NCI-H446 treated with DMSO at 0.1 percent for 48 hours (cell line): ENCODE data around the gene ITGB5.

Experiments used
- DNase-seq: peaks from one replicate; lab custom pipeline; 2025; lab: John Stamatoyannopoulos, UW

The ITGB5 gene, protein sequence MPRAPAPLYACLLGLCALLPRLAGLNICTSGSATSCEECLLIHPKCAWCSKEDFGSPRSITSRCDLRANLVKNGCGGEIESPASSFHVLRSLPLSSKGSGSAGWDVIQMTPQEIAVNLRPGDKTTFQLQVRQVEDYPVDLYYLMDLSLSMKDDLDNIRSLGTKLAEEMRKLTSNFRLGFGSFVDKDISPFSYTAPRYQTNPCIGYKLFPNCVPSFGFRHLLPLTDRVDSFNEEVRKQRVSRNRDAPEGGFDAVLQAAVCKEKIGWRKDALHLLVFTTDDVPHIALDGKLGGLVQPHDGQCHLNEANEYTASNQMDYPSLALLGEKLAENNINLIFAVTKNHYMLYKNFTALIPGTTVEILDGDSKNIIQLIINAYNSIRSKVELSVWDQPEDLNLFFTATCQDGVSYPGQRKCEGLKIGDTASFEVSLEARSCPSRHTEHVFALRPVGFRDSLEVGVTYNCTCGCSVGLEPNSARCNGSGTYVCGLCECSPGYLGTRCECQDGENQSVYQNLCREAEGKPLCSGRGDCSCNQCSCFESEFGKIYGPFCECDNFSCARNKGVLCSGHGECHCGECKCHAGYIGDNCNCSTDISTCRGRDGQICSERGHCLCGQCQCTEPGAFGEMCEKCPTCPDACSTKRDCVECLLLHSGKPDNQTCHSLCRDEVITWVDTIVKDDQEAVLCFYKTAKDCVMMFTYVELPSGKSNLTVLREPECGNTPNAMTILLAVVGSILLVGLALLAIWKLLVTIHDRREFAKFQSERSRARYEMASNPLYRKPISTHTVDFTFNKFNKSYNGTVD

DNA sequence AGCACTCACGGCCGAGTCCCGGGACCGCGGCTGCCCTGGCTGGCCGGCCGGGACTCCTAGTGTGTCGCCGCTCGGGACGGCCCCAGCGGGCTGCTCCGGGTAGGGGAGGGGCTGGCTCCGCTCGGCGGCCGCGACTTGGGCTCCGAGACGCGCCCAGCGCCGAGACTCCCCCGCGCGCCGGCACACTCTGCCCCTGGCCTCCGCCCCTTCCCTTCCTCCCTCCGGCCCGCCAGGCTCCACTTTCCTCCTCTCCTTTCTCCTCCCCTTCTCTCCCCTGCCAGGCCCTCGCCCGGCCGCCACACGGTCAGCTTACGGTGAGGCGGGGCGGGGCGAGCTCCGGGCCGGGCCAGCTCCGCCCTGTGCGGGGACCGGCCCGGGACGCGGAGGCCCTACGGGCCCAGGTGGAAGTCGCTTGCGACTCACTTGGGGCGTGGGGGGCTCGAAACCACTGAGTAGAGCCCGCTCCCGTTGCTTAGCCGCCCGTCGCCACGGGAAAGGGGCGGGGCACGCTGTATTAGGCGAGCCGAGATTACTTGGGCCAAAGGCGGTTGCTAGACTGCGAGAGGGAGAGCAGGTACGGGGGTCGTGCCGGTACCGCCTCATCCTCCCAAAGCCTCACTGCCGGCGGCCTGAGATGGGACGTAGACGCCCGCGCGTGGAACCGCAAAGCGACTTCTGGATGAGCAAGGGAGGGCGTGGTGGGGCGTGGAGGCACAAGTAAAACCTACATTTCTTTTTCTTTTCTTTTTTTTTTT is at the start of gene ITGB5:
Gene ITGB5, minus strand, starts transcription at position 189 of the 755 bp plus-strand sequence. CDS start 365 bp downstream, outside the sequence.
- DNase-seq, result no peak

DNA sequence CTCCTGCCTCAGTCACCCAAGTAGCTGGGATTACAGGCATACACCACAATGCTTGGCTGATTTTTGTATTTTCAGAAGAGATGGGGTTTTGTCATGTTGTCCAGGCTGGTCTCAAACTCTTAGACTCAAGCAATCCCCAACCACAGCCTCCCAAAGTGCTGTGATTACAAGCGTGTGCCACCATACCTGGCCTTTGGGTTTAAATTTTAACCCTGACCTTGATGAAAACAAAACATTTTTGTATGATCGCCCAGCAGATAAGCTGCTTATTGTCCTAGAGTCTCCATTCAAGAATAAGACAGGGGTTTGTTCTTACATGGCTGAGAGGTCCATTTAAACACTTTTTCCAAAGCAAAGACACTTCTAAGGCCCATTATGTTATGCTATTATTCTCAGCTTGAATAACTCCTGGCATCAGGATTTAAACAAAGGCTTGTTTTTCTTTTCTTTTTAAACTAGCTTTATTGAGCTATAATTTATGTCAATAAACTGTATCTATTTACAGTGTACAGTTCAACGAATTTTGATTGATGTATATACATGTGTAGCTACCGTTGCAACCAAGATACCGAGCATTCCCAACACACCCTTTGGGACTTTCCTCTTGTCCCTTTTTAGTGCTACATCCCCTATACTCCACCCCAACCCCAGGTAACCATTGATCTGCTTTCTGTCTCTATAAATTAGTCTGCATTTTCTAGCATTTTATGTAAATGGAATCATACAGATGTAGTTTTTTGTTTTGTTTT is 48.8 kb upstream of the ITGB5 start:
- DNase-seq, result no peak

DNA sequence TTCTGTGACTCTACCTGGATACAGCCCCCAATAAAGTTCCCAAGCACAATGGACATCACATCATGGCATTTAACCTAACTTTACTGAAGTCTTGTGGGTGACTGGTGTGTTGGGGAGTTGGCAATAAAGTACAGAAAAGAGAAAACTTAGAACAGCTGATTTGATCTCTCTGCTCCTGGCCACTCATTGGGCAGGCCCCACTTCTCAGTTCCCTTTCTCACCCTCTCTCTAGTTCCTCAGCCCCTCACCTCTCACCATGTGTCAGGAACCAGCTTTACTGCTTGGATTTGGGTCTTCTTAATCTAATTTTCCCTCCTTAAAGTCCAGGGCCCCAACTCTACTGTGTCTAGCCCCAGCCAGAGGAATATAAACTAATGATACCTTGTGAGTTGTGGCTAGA is 48.1 kb upstream of the ITGB5 start:
- DNase-seq, result no peak

DNA sequence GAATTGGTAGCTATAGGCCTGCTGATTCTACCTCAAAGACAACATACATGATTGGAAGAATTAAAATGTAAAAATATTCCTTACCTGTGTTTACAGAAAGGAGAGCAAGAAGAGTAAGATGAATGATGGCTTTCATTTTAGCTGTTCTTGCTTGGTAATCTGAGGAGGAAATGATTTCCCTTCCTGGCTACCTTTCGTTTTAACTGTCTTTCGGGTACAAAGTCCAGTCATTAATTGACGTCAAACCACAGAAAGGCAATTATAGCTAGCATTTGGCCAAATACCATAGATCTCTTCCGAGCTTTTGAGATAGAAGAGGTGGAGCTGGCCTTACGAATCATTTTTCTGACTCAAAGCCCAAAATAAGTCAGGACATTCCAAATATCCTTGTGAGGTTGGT is 47.4 kb upstream of the ITGB5 start, which contains the start of gene MUC13:
Gene MUC13, minus strand, starts transcription at position 175 of the 400 bp plus-strand sequence. Its CDS starts 39 bp downstream, at position 136.
- no peak for DNase-seq

DNA sequence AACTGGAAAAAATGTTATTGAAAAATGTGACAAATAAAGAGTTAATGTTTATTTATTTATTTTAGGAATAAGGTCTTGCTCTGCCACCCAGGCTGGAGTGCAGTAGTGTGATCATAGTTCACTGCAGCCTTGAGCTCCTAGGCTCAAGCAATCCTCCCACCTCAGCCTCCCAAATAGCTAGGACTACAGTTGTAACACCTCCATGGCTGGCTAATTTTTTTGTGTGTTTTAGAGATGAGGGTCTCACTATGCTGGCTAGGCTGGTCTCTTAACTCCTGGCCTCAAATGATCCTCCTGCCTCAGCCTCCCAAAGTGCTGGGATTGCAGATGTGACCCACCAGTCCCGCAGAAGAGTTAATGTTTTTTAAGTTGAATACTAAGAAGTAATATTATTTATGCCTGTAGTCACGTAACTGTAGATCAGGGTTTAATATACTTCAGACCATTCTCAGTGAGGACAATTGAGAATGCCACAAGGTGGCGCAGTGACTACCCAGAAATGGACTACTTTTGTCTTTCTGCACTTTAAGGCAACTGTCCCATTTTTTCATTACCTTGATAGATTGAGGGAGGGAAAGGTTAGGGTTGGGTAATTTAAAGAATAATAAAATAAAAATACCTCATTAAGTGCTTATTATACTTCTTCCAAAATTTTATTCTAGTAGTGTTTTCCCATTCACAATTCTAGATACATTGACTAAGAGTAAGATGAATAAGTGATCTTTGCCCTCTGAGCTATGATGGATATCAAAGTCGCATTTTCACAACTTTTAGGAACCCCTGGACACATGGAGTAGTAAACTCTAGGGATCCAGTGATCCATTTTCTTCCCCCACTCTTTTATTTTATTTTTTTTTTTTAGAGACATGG is 41.4 kb upstream of the ITGB5 start:
- DNase-seq, result peak; percentile 57

DNA sequence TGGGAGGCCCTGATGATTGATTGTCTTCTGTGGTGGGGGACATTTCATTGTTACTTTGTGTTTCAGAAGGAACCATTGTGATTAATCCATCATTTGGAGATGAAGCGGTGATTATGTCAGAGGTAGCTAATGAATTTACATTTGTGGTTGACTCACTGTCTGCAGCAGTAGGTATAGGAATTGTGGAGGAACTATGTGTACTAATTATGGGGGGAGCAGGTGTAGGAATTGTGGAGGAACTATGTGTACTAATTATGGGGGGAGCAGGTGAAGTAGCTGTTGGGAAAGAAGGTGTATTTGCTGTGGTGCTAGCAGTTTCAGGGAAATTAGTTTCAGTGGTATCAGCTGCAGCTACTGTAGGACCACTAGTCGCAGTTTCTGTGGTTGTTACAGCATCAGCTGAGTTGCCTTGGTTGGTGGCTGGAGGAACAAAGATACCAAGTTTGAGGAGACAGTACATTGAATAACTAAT is 40.4 kb upstream of the ITGB5 start:
- DNase-seq, result no peak

DNA sequence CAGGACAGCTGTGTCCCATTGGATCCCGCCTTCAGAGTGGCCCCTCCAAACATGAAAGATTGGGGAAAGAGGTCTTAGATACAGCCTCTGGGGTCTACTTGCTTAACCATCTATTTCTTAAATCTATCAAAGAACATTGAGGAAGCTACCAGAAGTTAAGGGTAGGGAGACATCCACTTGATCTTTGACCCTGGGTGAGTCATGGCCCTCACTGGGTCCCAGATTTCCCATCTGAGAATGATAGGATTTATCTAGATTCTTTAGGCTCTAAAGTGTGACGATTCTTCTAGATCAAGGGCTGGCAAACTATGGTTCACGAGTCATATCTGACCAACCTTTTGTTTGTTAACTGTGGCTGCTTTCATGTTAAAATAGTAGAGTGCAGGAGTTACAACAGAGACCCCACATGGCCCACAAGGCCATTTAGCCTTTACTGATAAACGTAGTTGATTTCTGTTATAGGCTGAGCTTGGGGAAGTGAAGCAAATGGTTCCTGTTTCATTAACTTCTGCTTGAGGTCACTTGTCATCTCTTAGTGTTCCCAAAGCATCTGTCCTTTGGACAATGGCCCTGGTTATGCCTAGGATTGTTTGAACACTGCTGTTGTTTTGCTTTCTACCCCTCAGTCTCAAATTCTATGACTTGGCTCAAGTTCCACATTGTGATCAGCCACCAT is 39.4 kb upstream of the ITGB5 start:
- no peak for DNase-seq

DNA sequence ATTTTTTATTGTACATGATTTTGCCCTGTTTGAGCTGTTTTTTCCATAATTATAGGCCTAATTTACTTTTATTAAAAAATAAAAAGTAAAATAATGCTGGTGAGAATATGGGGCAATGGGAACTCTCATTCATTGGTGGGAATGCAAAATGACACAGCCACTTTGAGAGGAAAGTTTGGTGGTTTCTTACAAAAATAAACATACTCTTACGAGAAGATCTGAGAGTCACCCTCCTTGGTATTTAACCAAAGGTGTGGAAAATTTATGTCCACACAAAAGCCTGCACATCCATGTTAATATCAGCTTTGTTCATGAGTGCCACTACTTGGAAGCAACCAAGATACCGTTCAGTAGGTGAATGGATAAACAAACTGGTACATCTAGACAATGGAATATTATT is 37.6 kb upstream of the ITGB5 start:
- no peak for DNase-seq

DNA sequence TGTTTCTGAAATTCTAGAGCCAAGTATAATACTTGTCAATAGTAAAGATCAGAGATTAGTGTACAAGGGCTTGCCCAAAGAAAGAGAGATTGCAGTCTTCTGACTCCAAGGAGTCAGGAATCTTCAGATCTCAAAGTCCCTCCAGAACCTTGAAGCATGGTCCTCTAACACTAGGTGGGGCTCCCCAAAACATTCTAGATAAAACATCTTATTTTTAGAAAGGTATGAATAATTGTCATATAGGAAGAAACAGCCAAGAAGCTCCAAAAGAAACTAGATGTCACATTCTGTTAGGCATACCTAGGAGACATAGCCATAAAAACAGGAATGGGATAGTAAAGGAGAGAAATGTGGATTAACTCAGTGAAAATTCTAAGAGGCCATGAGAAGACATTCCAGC is 36.7 kb upstream of the ITGB5 start:
- DNase-seq, result no peak

DNA sequence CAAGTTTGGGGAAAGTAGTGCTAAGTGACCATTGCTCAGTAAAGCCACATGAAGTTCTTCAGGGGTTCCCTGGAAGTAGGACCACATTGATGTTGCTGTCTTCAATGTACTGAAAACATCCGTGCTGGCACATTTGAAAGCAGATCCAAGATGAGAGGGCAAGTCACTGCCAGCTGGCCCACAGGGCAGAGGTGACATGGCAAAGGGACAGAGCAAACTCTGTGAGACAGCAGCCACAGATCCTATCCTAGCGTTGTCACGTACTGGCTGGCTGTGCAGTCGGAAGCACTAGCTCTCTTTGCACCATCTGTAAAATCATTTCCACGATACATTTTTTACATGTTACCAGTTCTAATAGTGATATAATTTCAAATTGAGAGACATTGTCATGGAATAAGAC is 33.6 kb upstream of the ITGB5 start:
- no peak for DNase-seq

DNA sequence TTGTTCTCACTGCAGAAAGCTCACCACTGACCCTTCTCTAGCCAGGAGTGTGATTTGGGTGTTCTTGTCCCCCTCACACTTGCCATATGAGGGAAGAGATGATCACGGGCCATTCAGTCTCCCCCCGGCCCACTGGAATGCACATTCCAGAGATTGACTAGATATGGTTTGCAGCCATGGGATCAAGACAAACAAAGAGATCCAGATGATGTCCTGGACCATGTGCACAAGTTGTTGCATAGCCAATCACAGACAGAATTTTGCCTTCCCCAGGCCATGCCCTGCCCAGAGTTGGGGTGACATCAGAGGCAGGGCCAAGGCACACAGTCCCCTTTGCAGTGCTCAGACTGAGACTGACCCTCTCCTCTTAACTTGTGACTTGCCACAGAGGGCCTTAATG is 32.6 kb upstream of the ITGB5 start:
- no peak for DNase-seq

DNA sequence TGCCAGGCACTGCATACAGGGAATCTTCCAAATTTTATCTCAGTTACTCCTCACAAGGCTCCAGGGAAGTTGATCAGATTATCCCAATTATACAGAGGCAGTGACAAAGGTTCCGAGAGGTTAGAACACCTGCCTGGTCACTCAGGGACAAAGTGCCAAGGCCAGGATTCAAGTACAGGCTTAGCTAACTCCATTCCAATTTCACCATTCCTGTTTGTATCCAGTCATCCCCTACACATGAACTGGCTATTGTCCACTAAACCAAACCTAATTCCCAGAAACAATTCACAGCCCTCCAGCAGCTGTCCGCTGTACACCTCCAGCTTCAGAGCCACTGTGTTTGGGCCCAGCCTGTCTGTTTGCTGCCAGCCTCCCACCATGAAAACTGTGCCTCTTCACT is 31.4 kb upstream of the ITGB5 start:
- no peak for DNase-seq

DNA sequence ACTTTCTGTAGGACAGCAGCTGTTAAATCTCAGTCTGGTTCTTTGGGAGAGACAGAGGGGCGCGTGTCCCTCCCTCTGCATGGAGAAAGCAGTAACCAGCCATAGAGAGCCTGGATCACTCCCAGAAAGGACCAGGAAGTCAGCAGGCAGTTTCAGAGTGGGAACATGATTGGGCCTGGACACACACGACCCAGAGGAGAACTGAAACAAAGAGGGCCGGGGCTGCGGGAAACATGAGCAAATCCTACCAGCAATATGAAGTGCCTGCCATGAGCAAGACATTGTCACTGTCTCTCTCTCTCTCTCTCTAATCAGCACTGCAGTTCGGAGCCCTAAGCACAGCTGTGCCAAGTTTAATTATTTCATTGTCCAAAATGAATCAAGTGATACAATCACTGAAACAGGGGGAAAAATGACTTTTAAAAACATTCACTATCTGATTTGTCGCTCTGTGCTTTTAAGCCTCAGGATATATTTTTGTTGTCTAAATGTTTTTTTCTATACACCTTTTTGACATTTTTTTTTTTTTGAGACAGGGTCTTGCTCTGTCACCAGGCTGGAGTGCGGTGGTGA is 29.8 kb upstream of the ITGB5 start:
- DNase-seq, result no peak

DNA sequence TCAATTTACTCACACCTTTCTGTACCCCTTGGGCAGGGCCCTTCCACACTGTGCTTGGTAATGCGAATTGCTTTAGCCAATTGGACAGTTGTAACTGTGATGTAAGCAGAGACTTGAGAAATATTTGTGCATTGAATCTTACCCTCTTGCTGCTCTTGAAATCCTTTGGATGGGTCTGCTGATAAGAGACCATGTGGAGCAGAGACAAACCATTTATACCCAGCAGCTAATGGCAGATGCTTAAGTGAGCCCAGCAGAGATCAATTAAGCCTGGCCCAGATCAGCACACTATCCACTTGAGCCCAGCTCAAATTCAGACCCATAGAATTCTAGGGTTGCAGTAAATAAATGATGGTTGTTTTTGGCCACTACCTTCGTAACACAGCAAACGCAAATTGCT is 28.1 kb upstream of the ITGB5 start:
- DNase-seq, result no peak

DNA sequence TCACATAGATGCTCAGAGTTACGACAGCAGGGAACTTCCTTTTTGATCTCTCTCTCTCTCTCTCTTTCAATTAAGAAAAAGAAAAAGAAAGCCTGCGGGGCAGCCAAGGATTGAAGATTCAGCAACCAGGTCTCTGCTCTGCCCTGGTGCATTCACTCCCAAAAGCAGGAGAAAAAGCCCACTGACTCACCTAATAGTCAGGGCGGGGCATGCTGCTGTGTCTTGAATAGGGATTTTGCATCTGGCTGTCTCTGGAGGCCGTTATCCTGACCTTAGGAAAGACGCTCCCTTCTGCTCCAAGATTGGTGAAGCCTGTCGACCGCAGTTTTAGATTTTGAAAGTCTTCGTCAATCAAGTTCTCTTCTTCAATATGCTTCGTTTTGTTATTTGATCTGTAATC is 20.8 kb upstream of the ITGB5 start:
- no peak for DNase-seq

DNA sequence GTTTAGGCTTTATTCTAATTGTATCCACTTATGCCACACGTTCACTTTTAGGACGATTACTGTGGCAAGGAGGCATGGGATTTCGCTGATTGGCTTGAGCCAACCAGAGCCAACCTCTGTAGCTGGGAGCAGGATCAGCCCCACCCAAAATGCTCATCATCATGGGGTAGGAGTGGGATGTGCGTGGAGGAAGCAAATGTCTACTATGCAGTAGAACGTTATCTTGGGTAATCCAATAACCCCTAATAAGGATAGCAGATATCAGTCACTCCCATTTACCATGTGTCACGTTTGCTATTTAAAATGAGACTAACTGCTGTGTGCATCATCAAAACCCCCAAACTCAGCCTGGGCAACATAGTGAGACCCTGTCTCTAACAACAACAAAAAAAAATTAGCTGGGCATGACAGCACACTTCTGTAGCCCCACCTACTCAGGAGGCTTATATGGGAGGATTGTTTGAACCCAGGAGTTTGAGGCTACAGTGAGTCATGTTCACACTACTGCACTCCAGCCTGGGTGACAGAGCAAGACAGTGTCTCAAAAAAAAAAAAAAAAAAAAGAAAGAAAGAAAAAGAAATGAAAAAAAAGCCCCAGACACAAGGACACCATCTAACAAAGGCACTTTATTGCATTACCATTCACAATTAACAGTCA is 17.8 kb upstream of the ITGB5 start:
- DNase-seq, result no peak

DNA sequence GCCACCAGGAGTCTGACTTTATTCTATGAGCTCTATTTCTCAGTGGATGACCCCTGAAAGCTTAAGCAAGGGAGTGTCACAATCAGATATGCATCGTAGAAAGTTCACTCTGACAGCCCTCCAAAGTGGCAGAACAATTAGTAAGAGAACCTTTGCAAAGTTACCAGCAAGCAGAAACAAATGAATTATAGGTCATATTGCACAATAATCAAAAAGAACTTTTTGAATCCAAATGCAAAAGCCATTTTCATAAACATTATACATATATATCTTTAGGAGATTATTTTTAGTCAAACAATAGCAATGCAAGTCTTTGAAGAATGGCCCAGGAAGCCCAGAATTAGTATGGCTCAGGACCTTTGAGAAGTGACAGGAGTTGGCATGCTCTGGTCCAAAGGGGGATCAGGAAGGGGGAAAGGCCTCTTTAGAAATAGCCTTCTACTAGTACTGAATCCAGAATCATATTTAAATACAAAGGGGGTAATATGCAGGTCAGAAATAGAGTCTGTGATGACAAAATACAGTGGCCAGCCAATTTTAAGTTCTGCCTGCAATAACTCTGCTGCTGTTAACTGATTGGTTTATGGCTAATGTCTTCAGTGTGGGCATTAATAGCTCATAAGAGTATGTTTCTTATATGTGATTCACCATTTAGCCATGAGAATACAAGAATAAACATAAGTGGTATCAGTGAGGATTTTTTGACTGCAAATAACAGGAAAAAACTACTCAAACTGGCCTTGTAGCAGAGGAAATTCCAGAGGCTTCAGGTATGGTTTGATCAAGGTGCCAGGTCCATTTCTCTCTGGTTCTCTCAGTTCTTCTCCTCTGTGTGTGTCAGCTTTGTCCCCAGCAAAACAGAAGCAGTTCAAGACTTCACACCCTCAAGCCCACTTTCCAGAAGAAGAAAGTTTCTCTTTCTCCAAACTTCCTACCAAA is 17.0 kb upstream of the ITGB5 start:
- no peak for DNase-seq
